Skeletal muscle cell (primary cell): ENCODE data around the gene AKNA.

Experiments
- DNase-seq: peaks from one replicate; pipeline ENCODE4 v3.0.0-alpha.2; 2010; ENCODE audit warnings: low read depth
- H3K4me3 ChIP-seq: 2 replicates; pipeline ENCODE4 v1.5.1; 2011; ENCODE audit warnings: low read depth, mild to moderate bottlenecking, control low read depth, low read length, moderate library complexity

Gene AKNA

GRCh38 chr9:114383521-114384231 is 4.1 kb downstream of the AKNA start:
- no peak overlapping the region for H3K4me3 ChIP-seq
- DNase-seq, result peak; percentile 41

DNA sequence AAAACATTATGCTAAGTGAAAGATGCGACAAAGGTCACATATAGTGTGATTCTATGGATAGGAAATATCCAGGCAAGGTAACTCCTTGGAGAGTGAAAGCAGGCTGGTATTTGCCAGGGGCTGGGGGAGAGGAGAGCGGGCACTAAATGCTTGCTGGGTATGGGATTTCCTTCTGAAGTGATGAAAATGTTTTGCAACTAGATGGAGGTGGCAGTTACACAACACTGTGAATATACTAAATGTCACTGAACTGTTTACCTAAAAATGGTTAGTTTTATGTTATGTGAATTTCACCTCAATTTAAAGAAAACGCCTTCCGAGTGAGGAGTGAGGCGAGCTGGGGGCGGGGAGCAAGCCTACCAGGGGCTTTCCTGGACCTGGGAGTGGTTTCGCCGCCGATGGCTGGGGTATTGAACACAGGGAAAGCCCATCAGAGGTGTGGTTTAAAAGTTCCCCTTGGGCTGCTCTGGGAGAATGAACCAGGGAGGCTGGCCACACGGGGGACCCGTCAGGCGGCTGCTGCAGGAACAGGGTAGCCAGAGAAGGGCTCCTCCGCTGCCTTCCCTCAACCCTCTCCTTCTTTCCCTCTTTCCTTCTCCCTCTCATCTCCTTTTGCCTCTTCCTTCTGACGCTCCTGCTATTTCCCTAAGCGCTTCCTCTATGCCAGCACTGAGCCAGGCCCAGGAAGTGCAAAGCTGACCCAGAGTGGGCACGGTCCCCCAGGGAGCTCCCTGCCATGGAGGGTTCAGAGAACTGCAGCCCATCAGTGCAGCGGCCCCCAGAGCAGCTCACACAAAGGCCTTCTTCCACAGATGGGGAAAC is 4.9 kb downstream of the AKNA start:
- H3K4me3 ChIP-seq, result no peak overlapping the region
- no peak for DNase-seq

DNA sequence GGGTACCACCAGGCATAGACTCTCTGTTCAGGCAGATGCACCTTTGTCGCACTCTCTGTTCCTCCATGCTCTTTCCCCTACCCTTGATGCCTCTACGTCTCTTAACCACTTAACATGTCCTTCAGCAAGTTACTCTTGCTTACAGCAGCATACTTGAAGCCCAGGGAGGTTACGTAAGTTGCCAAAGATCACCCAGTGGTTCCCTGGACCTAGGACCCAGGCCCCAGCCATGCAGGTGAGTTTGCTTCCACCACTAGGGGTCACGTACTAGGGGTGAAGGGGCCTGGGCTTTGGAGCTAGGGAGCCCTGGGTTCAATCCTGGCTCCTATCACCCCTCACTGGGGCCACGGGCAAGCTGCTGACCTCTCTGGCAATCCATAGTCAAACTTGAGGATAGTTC is 8.9 kb downstream of the AKNA start:
- no peak overlapping the region for H3K4me3 ChIP-seq
- DNase-seq, result no peak

DNA sequence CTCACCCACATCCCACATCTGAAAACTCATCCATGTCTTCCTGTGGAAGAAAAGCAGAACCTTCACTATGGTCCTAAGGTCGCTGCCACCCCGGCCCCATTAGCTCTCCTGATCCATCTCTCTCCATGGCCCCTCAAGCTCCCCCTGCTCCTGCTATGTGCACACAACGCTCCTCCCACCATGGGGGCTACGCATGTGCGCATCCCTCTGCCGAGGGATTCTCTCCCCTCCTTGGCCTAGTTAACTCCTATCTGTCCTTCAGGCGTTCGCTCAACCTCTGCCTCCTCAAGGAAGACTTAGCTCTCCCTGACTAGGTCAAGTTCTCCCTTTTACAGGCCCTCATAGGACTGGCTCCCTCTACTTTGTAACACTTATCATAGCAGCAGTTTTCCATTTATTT is 9.8 kb downstream of the AKNA start:
- no peak overlapping the region for H3K4me3 ChIP-seq
- DNase-seq, result no peak

DNA sequence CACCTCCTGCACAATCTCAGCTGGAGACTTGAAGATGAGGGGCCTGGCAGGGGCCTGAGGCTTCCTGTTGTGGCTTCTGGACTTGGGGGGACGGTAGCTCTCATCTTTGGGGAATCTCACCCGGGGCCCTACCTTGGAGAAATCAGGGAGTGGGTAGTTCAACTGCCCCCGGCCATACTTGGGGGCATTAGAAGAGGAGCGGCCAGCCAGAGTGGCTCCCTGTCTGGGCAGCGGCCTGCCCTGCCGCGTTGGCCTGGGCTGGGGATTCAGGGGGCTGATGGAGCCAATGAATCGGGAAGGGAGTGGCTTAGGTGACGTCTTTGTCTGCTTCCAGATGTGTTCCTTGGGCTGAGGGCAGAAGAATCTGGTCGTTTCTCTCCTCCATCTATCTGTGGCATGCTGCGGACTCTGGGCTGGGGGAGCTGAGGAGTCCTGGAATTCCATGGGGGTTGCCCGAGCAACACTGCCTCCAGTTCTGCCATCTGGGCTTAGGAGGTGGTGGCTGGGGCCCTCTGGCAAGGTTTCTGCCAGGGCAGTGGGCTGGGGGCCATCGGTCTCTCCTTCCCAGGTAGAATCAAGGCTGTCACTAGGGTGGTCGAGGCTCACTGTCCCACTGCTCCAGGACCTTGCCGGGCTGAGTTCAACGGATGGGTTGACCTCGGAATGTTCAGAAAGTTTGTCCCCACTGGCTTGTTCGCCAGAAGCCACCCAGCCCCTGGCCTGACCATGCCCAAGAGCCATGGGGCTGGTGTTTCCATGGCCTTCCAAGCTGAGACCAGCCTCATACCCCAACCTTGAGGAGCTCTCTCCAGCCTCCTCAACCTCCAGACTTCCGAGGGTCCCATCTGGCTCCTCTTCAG is 11.0 kb downstream of the AKNA start:
- DNase-seq, result no peak

GRCh38 chr9:114375386-114376175 is 12.2 kb downstream of the AKNA start:
- H3K4me3 ChIP-seq, result no peak overlapping the region
- DNase-seq, result no peak

More for the DNA sequence above, 11.0 kb downstream of the AKNA start:
- no peak overlapping the region for H3K4me3 ChIP-seq

DNA sequence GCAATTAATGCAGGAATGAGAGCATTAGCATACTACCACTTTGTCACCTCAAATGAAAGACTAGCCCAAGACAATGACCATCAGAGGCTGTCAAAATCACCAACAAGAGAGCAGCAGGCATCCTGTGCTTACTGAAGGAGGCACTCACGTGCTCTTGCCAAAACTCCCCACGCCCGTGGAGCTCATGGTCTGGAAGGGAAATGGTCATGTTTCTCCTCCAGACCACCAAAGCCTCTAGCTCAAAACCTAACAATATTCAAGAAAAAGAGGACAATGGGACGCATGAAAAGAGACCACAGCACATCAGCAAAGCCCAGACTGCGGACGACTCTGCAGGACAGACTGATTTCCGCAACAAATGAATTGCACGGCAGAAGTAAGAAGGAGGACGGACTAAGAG is 12.8 kb downstream of the AKNA start:
- DNase-seq, result no peak
- H3K4me3 ChIP-seq, result no peak overlapping the region

DNA sequence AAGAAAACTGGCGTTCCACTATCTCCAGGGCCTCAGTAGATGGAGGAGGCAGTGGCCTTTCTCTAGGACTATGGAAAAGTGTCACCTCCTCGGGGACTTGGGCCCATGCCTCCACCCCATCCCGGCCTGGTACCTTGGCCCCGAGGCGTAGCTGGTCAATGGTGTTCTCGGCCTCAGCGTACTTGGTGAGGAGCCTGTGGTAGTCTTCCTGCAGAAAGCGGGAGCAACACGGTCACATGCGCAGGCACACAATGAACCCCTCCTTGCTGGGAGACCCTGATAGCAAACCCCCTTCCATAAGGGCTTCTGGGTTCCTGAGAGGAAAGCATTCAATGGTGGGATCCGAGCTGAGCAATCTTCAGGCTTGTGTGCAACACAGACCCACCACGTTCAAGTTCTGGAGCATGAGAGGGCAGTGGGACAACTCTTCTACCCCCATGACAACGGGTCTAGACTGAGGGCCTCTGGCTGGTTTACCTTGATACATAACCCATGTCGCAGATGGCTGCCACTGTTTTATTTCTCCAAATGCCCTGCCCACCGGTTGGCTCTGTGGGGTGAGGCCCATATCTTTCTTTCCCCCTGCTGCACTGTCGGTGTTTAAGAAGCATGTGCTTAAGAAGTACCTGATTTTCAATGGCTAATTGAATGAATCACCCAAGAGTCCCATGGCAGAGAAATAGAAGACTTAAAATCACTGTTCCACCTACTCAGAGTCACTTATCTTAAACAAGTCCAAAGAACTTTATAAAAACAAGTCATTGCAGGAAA is 13.6 kb downstream of the AKNA start:
- DNase-seq, result no peak
- no peak overlapping the region for H3K4me3 ChIP-seq

DNA sequence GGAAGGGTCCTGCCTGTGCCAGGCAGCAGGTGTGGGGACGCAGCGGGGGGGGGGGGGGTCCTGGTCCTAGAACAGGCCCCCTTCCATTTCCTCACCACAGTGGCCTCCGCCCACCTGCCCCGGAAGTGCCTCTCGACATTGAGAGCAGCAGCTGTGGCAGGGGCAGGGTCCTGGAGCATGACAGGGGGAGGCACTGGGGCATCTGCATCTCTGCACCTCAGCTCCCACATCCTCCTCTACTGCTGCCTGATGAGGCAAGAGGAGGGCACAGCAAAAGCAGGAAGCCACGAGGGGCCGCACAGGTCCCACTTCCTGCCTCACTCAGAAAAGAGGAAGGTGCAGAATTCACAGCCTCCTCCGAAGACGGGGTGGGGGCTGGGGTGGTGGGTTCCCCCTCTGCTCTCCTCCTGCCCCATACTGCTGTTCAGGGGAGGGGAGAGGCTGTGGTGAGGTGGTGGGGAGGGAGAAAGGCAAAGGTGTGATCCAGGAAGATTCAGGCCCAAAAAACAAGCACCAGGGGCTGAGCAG is 14.8 kb downstream of the AKNA start:
- no peak for DNase-seq
- H3K4me3 ChIP-seq, result no peak overlapping the region

- no peak overlapping the region for H3K4me3 ChIP-seq
- DNase-seq, result no peak
Observed at GRCh38 chr9:114371973-114372917, 15.5 kb downstream of the AKNA start.

- H3K4me3 ChIP-seq, result no peak overlapping the region
Observed at GRCh38 chr9:114371343-114371944, 16.3 kb downstream of the AKNA start.

DNA sequence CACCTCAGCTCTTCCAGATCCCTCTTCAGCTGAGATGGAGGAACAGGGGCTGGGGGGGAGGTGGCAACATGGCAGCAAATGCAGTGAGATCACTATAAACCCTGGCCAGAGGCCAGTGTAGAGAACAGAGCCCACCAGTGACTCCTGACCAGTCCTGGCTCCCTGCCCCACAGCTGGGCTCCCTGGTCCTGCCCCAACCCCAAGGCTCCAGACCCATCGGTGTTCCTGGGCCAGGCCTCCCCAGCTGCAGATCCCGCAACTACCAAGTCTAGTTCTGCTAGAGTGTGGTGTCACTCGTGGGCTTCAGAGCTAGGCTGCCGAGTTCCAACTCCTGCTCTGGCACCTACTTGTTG is 16.8 kb downstream of the AKNA start:
- no peak for DNase-seq
- H3K4me3 ChIP-seq, result no peak overlapping the region

More at GRCh38 chr9:114371343-114371944, 16.3 kb downstream of the AKNA start:
- no peak for DNase-seq

DNA sequence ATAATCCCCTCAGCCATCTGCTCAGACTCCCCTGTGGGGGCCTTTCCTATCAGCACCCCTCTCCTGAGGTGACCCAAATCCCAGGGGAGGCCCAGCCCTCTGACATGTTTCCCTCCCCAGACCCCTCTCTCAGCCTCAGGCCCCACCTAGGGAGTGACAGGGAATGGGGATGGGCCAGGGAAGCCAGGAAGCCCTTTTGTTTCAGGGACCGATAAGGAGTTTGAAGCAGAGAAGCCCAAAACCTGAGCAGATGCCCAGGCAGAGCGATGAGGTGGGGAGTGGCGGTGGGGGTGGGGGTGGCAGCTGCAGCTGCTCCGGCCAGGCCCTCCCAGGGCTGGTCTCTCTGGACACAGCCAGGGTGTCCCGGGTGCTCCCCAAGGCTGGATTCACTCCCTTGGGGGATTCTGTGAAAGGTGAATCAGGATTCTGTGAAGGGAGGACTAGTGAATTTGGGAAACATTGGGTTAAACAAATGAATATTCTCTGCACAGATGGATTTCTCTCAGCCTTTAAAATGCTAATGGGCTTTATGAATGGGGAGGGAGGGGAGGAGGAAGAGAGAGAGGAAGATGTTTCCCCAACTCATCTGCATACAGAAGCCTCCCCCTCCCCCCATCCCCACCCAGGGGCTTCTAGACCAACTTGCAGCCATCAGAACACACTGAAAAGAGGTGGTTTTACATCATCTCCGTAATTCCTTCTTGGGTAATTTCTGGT is 17.4 kb downstream of the AKNA start:
- DNase-seq, result no peak
- no peak overlapping the region for H3K4me3 ChIP-seq

DNA sequence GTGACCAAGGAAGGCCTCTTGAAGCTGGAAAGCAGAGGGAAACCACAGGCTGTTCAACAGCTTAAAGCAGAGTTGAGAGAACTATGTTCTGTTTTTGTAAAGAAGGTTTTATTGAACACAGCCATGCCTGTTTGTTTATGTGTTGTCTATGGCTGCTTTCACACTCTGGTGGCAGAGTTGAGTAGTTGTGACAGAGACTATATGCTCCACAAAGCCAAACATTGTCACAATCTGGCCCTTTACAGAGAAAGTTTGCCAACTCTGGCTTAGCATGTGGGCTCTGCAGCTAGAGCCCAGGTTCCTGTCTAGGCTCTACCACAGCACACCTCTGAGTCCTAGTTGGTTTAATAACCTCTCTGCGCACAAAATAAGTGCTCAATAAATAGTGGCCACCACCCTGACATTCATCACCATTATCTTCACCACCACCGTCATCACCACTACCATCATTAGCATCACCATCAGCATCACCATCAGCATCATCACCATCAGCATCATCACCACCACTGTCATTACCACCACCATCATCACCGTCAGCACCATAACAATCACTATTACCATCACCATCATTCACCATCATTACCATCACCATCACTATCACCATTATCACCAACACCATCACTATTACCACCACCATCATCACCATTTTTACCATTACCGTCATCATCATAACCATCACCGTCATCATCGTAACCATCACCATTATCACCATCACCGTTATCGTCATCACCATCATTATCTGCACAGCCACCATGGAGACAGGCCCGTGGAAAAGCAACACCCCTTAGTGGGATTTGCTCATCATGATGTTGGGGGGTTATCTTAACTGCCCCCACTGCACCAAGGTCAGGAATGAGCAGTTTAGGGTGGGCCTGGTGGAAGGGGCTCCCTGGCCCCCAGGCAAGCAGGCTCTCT is 18.3 kb downstream of the AKNA start:
- no peak for DNase-seq
- H3K4me3 ChIP-seq, result no peak overlapping the region

GRCh38 chr9:114367772-114368569 is 19.8 kb downstream of the AKNA start:
- DNase-seq, result no peak
- no peak overlapping the region for H3K4me3 ChIP-seq
